K562 (cell line): Measurements from ENCODE around the gene TMEM60. TPM values are rescaled to one million over a fixed set of nuclear protein-coding genes. Genes with fewer than 3 reads are reported as not detected.

Experiments
- BMI1 ChIP-seq: fragments of 150-350 bp; IDR thresholded peaks from 2 replicates; pipeline ENCODE4 v1.6.1; 2014; ENCODE audit warnings: low read length
- DACH1 ChIP-seq: fragments of 450-650 bp; IDR thresholded peaks from 2 replicates; pipeline ENCODE4 v1.6.1; 2018; ENCODE audit not compliant: partially characterized antibody
- DNMT1 ChIP-seq: fragments of 450-650 bp; IDR thresholded peaks from 2 replicates; pipeline ENCODE4 v1.6.1; 2016; ENCODE audit warnings: antibody characterized with exemption, mild to moderate bottlenecking
- EHMT2 ChIP-seq: fragments of 450-650 bp; IDR thresholded peaks from 2 replicates; pipeline ENCODE4 v1.6.1; 2018; ENCODE audit warnings: antibody characterized with exemption
- GABPA ChIP-seq: fragments of 200-800 bp; sonication (Bioruptor generic); conservative IDR thresholded peaks from 2 replicates; pipeline ENCODE4 v1.6.1; 2016; ENCODE audit warnings: low read depth, missing genetic modification characterization, missing compliant biosample characterization
- IRF2 ChIP-seq: sonication (generic); formaldehyde crosslinking; IDR thresholded peaks from 2 replicates; pipeline ENCODE4 v1.8.1; 2022; ENCODE audit warnings: mild to moderate bottlenecking, missing genetic modification reagents
- MEIS2 ChIP-seq: fragments of 450-650 bp; IDR thresholded peaks from 2 replicates; pipeline ENCODE4 v1.6.1; 2014; ENCODE audit warnings: mild to moderate bottlenecking; ENCODE audit not compliant: partially characterized antibody
- NRF1 ChIP-seq, 2 experiments: fragments of 450-650 bp; IDR thresholded peaks in 1 of 2; conservative IDR thresholded peaks in 1 of 2; 2 replicates each; pipeline ENCODE4 v1.6.1; 2014; ENCODE audit warnings: mild to moderate bottlenecking in 2 of 2
- PURB ChIP-seq: sonication (generic); formaldehyde crosslinking; IDR thresholded peaks from 2 replicates; pipeline ENCODE4 v1.9.0; 2021; ENCODE audit warnings: low read depth, mild to moderate bottlenecking, missing genetic modification reagents
- SRSF9 ChIP-seq: fragments of 200-400 bp; formaldehyde crosslinking; IDR thresholded peaks from 2 replicates; pipeline ENCODE4 v1.6.1; 2017; ENCODE audit warnings: low read depth, low read length, borderline replicate concordance
- polyA plus RNA-seq, 8 experiments: library from polyadenylated mRNA; depleted of rRNA in 4 of 8; stranded (reverse) in 5 of 8; unstranded in 3 of 8; fragments of >200 nt; fragmentation: Nextera tagmentation in 2 of 8; fragmentation: Illumina TruSeq in 1 of 8; extraction: Ambion mirVana in 2 of 8; extraction: Trizol in 1 of 8; gene quantifications; 2 replicates each; pipeline versions ENCODE4 v1.2.1 to v1.2.3, GENCODE V29; 2011 to 2014; ENCODE audit warnings: inconsistent platforms in 1 of 8, missing spikeins in 1 of 8
- total RNA-seq, 7 experiments: library from RNA; depleted of rRNA in 6 of 7; stranded (reverse); fragments of >200 nt in 6 of 7; fragmentation: Illumina TruSeq in 2 of 7; extraction: Trizol in 2 of 7; gene quantifications; 2 replicates each; pipeline versions ENCODE4 v1.2.1 to v1.2.3, GENCODE V29; 2011 to 2021; ENCODE audit warnings: low replicate concordance in 1 of 7
- TF ChIP-seq, protein P1 (sequence below): fragments of 200-800 bp; sonication (Bioruptor generic); IDR thresholded peaks from 2 replicates; pipeline ENCODE4 v1.6.1; 2016; ENCODE audit warnings: missing genetic modification characterization, missing compliant biosample characterization
- TF ChIP-seq, protein P2 (sequence below): sonication (generic); formaldehyde crosslinking; IDR thresholded peaks from 2 replicates; pipeline ENCODE4 v1.8.0; 2023; ENCODE audit warnings: mild to moderate bottlenecking, missing genetic modification reagents
- TF ChIP-seq, protein P3 (sequence below): fragments of 450-650 bp; IDR thresholded peaks from 2 replicates; pipeline ENCODE4 v1.6.1; 2016; ENCODE audit warnings: low read depth

The TMEM60 gene
- total and polyA plus RNA-seq, 9 of the 15 experiments (the other 6 are each of a cell fraction or from before 2014, with no cell fraction given), result 12.5 to 140 (median 38.4) TPM

DNA sequence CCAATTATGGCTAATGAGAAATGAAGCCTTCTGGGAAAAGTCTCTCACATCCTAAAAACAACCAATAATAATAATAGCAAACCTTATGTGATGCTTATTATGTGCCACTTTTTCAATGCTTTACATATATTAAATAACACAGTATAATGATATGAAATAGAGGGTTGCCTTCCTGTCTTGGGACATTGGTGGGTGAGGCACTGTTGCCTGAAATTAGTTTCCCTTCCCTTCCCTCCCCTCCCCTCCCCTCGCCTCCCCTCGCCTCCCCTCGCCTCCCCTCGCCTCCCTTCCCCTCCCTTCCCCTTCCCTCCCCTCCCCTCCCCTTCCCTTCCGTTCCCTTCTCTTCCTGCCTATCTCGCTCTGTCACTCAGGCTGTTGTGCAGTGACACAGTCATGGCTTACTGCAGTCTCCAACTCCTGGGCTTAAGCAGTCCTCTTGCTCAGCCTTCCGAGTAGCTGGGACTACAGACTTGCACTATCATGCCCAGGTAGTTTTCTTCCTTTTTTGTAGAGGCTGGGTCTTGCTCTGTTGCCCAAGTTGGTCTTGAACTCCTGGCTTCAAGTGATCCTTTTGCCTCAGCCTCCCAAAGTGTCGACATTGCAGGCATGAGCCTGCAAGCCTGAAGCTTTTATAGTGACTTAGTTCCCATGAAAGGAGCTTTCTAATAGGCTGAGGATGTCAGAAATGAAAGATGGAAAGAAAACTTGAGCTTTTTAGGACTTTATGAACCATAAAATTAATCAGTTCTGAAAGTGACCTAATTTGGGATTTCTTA lies 48.3 kb upstream of the TMEM60 start (continued):
- TF ChIP-seq SRSF9 (no peak), DNMT1 (no peak), EHMT2 (0 out of 2 replicates have a peak, but pooled peaks have one; percentile 22), PURB (CRISPR knock-in tag) (no peak), IRF2 (CRISPR knock-in tag) (no peak), DACH1 (no peak), GABPA (tag) (0 out of 2 replicates have a peak, but pooled peaks have one; percentile 26), BMI1 (no peak), NRF1 (conservative IDR thresholded peaks at IDR 0.05 in 1 of 2, IDR thresholded peaks at IDR 0.05 in 1 of 2) (peak in 1 of 2 experiments; percentile 21; a peak in 1 of 4 replicates), MEIS2 (peak; percentile 41)
- TF ChIP-seq, protein P1, sequence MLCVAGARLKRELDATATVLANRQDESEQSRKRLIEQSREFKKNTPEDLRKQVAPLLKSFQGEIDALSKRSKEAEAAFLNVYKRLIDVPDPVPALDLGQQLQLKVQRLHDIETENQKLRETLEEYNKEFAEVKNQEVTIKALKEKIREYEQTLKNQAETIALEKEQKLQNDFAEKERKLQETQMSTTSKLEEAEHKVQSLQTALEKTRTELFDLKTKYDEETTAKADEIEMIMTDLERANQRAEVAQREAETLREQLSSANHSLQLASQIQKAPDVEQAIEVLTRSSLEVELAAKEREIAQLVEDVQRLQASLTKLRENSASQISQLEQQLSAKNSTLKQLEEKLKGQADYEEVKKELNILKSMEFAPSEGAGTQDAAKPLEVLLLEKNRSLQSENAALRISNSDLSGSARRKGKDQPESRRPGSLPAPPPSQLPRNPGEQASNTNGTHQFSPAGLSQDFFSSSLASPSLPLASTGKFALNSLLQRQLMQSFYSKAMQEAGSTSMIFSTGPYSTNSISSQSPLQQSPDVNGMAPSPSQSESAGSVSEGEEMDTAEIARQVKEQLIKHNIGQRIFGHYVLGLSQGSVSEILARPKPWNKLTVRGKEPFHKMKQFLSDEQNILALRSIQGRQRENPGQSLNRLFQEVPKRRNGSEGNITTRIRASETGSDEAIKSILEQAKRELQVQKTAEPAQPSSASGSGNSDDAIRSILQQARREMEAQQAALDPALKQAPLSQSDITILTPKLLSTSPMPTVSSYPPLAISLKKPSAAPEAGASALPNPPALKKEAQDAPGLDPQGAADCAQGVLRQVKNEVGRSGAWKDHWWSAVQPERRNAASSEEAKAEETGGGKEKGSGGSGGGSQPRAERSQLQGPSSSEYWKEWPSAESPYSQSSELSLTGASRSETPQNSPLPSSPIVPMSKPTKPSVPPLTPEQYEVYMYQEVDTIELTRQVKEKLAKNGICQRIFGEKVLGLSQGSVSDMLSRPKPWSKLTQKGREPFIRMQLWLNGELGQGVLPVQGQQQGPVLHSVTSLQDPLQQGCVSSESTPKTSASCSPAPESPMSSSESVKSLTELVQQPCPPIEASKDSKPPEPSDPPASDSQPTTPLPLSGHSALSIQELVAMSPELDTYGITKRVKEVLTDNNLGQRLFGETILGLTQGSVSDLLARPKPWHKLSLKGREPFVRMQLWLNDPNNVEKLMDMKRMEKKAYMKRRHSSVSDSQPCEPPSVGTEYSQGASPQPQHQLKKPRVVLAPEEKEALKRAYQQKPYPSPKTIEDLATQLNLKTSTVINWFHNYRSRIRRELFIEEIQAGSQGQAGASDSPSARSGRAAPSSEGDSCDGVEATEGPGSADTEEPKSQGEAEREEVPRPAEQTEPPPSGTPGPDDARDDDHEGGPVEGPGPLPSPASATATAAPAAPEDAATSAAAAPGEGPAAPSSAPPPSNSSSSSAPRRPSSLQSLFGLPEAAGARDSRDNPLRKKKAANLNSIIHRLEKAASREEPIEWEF, result no peak
- TF ChIP-seq, protein P2, sequence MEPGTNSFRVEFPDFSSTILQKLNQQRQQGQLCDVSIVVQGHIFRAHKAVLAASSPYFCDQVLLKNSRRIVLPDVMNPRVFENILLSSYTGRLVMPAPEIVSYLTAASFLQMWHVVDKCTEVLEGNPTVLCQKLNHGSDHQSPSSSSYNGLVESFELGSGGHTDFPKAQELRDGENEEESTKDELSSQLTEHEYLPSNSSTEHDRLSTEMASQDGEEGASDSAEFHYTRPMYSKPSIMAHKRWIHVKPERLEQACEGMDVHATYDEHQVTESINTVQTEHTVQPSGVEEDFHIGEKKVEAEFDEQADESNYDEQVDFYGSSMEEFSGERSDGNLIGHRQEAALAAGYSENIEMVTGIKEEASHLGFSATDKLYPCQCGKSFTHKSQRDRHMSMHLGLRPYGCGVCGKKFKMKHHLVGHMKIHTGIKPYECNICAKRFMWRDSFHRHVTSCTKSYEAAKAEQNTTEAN, result no peak
- TF ChIP-seq, protein P3, sequence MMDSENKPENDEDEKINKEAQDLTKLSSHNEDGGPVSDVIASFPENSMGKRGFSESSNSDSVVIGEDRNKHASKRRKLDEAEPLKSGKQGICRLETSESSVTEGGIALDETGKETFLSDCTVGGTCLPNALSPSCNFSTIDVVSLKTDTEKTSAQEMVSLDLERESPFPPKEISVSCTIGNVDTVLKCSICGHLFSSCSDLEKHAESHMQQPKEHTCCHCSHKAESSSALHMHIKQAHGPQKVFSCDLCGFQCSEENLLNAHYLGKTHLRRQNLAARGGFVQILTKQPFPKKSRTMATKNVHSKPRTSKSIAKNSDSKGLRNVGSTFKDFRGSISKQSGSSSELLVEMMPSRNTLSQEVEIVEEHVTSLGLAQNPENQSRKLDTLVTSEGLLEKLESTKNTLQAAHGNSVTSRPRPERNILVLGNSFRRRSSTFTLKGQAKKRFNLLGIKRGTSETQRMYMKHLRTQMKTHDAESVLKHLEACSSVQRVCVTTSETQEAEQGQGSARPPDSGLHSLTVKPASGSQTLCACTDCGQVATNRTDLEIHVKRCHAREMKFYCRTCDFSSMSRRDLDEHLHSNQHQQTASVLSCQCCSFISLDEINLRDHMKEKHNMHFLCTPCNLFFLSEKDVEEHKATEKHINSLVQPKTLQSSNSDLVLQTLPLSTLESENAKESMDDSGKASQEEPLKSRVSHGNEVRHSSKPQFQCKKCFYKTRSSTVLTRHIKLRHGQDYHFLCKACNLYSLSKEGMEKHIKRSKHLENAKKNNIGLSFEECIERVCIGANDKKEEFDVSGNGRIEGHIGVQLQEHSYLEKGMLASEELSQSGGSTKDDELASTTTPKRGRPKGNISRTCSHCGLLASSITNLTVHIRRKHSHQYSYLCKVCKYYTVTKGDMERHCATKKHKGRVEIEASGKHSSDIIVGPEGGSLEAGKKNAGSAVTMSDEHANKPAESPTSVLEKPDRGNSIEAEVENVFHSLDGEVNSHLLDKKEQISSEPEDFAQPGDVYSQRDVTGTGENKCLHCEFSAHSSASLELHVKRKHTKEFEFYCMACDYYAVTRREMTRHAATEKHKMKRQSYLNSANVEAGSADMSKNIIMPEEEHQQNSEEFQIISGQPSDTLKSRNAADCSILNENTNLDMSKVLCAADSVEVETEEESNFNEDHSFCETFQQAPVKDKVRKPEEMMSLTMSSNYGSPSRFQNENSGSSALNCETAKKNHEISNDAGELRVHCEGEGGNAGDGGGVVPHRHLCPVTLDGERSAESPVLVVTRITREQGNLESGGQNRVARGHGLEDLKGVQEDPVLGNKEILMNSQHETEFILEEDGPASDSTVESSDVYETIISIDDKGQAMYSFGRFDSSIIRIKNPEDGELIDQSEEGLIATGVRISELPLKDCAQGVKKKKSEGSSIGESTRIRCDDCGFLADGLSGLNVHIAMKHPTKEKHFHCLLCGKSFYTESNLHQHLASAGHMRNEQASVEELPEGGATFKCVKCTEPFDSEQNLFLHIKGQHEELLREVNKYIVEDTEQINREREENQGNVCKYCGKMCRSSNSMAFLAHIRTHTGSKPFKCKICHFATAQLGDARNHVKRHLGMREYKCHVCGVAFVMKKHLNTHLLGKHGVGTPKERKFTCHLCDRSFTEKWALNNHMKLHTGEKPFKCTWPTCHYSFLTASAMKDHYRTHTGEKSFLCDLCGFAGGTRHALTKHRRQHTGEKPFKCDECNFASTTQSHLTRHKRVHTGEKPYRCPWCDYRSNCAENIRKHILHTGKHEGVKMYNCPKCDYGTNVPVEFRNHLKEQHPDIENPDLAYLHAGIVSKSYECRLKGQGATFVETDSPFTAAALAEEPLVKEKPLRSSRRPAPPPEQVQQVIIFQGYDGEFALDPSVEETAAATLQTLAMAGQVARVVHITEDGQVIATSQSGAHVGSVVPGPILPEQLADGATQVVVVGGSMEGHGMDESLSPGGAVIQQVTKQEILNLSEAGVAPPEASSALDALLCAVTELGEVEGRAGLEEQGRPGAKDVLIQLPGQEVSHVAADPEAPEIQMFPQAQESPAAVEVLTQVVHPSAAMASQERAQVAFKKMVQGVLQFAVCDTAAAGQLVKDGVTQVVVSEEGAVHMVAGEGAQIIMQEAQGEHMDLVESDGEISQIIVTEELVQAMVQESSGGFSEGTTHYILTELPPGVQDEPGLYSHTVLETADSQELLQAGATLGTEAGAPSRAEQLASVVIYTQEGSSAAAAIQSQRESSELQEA, result no peak
